Neuronal stem cell (in vitro differentiated cells): ENCODE data around the gene CDC26.

ENCODE experiments used
- DNase-seq: peaks from one replicate; pipeline ENCODE4 v3.0.0-alpha.2; 2013; ENCODE audit warnings: low spot score
- H2AFZ ChIP-seq: one replicate; pipeline ENCODE4 v1.6.1; 2013; ENCODE audit warnings: mild to moderate bottlenecking, low read length, inconsistent platforms
- H2AK5ac ChIP-seq: 2 replicates; pipeline ENCODE4 v1.6.1; 2013; ENCODE audit warnings: low read depth, mild to moderate bottlenecking, inconsistent platforms, low read length, moderate library complexity, mixed read lengths
- H2BK120ac ChIP-seq: 2 replicates; pipeline ENCODE4 v1.6.1; 2013; ENCODE audit warnings: low read depth, mild to moderate bottlenecking, inconsistent platforms, low read length, moderate library complexity, mixed read lengths
- H2BK12ac ChIP-seq: one replicate; pipeline ENCODE4 v1.6.1; 2013; ENCODE audit warnings: low read length, inconsistent platforms
- H2BK15ac ChIP-seq: 2 replicates; pipeline ENCODE4 v1.6.1; 2013; ENCODE audit warnings: mild to moderate bottlenecking, low read length, inconsistent platforms, mixed read lengths
- H2BK5ac ChIP-seq: one replicate; pipeline ENCODE4 v1.6.1; 2013; ENCODE audit warnings: inconsistent platforms, mild to moderate bottlenecking, low read length, moderate library complexity
- H3K14ac ChIP-seq: one replicate; pipeline ENCODE4 v1.6.1; 2013; ENCODE audit warnings: low read length, inconsistent platforms
- H3K18ac ChIP-seq: 2 replicates; pipeline ENCODE4 v1.6.1; 2013; ENCODE audit warnings: low read length, inconsistent platforms
- H3K23ac ChIP-seq: 2 replicates; pipeline ENCODE4 v1.6.1; 2013; ENCODE audit warnings: low read depth, mild to moderate bottlenecking, mixed read lengths, low read length, inconsistent platforms; ENCODE audit not compliant: poor library complexity
- H3K27ac ChIP-seq: replicated peaks from 3 replicates; pipeline ENCODE4 v1.5.1; 2013; ENCODE audit warnings: low read length, inconsistent platforms
- H3K27me3 ChIP-seq, 3 experiments: 2 replicates each; pipeline ENCODE4 v1.6.1; 2013; ENCODE audit warnings: low read length in 3 of 3, mild to moderate bottlenecking in 2 of 3, inconsistent platforms in 1 of 3, low read depth in 1 of 3, mixed read lengths in 1 of 3, moderate library complexity in 1 of 3; ENCODE audit not compliant: control insufficient read depth in 3 of 3, insufficient read depth in 3 of 3
- H3K36me3 ChIP-seq, 2 donors: replicated peaks in 1 of 2; 2 replicates each; pipeline ENCODE4 v1.6.1; 2013; ENCODE audit warnings: low read length in 2 of 2; ENCODE audit not compliant: control insufficient read depth in 2 of 2, insufficient read depth in 2 of 2
- H3K4ac ChIP-seq: 2 replicates; pipeline ENCODE4 v1.6.1; 2013; ENCODE audit warnings: inconsistent platforms, mild to moderate bottlenecking, low read length, moderate library complexity
- H3K4me1 ChIP-seq, 2 donors: 1 replicate in 1 of 2; 2 replicates in 1 of 2; pipeline ENCODE4 v1.6.1; 2013; ENCODE audit warnings: low read length in 2 of 2, low read depth in 1 of 2; ENCODE audit not compliant: control insufficient read depth in 2 of 2, insufficient read depth in 1 of 2
- H3K4me2 ChIP-seq: one replicate; pipeline ENCODE4 v1.6.1; 2013; ENCODE audit warnings: mild to moderate bottlenecking, low read length, inconsistent platforms; ENCODE audit not compliant: insufficient read depth, poor library complexity, severe bottlenecking
- H3K4me3 ChIP-seq, 2 donors: 2 replicates each; pipeline ENCODE4 v1.5.1; 2013; ENCODE audit warnings: low read length in 2 of 2, mild to moderate bottlenecking in 2 of 2, inconsistent platforms in 1 of 2, moderate library complexity in 1 of 2
- H3K79me1 ChIP-seq: one replicate; pipeline ENCODE4 v1.6.1; 2013; ENCODE audit warnings: low read depth, mild to moderate bottlenecking, inconsistent platforms, low read length, moderate library complexity
- H3K9ac ChIP-seq: one replicate; pipeline ENCODE4 v1.6.1; 2013; ENCODE audit warnings: mild to moderate bottlenecking, low read depth, low read length, inconsistent platforms; ENCODE audit not compliant: poor library complexity
- H3K9me3 ChIP-seq, 2 donors: replicated peaks in 1 of 2; 2 replicates each; pipeline versions ENCODE3 to v1.6.1; 2013; ENCODE audit warnings: low read length in 2 of 2, mild to moderate bottlenecking in 2 of 2, inconsistent platforms in 1 of 2, low read depth in 1 of 2, mixed read lengths in 1 of 2, moderate library complexity in 1 of 2; ENCODE audit not compliant: control insufficient read depth in 2 of 2, insufficient read depth in 1 of 2
- H4K8ac ChIP-seq: one replicate; pipeline ENCODE4 v1.6.1; 2013; ENCODE audit warnings: low read depth, mild to moderate bottlenecking, inconsistent platforms, low read length, moderate library complexity
- H4K91ac ChIP-seq: one replicate; pipeline ENCODE4 v1.6.1; 2013; ENCODE audit warnings: low read length, low read depth, mild to moderate bottlenecking, inconsistent platforms; ENCODE audit not compliant: poor library complexity
- WGBS, 2 donors: extraction: QIAGEN DNeasy Blood & Tissue Kit; methylation state at CpG; one replicate each; pipeline ENCODE4 v1.1.7; 2013; ENCODE audit warnings: missing lambda C conversion rate in 2 of 2, mixed read lengths in 1 of 2; ENCODE audit not compliant: insufficient read length in 2 of 2, insufficient replicate concordance in 1 of 2; ENCODE audit errors: extremely low coverage in 2 of 2; 5-methylcytosine and 5-hydroxymethylcytosine counted together

Gene CDC26

GRCh38 chr9:113293285-113293878, 18.0 kb upstream of the CDC26 start:
- no peak overlapping the region for H3K9ac ChIP-seq

GRCh38 chr9:113290052-113290607, 14.8 kb upstream of the CDC26 start:
- H3K23ac ChIP-seq: no peak overlapping the region
- no peak overlapping the region for H2BK5ac ChIP-seq
- H4K8ac ChIP-seq: no peak overlapping the region
- H2AK5ac ChIP-seq: no peak overlapping the region
- H2AFZ ChIP-seq: no peak overlapping the region
- no peak overlapping the region for H4K91ac ChIP-seq
- H2BK15ac ChIP-seq: no peak overlapping the region
- H2BK120ac ChIP-seq: no peak overlapping the region
- no peaks in the 10 kb centered on the region for H3K9me3 ChIP-seq
- H3K27me3 ChIP-seq: no peaks in the 10 kb centered on the region
- H3K27ac ChIP-seq: no peak overlapping the region
- no peak for DNase-seq
- no peak overlapping the region for H3K18ac ChIP-seq
- no peak overlapping the region for H3K9ac ChIP-seq
- no CpG with 5 or more reads among the region's 6 CpGs for WGBS, 2 donors
- no peak overlapping the region for H2BK12ac ChIP-seq
- H3K14ac ChIP-seq: no peak overlapping the region
- H3K4me2 ChIP-seq: no peak overlapping the region
- no peaks in the 10 kb centered on the region for H3K4me1 ChIP-seq
- H3K4me3 ChIP-seq: no peak overlapping the region
- H3K36me3 ChIP-seq: peaks cover 40 to 88% of the 10 kb centered on the region in 2 donors
- H3K79me1 ChIP-seq: no peaks in the 10 kb centered on the region
- no peak overlapping the region for H3K4ac ChIP-seq

More at GRCh38 chr9:113293285-113293878, 18.0 kb upstream of the CDC26 start:
- H3K9me3 ChIP-seq: no peaks in the 10 kb centered on the region
- no peaks in the 10 kb centered on the region for H3K4me1 ChIP-seq
- H2AFZ ChIP-seq: no peak overlapping the region
- no peak overlapping the region for H2AK5ac ChIP-seq
- H3K4me2 ChIP-seq: no peak overlapping the region
- H3K4me3 ChIP-seq: no peak overlapping the region
- no peak overlapping the region for H4K8ac ChIP-seq
- H3K23ac ChIP-seq: no peak overlapping the region
- no peaks in the 10 kb centered on the region for H3K79me1 ChIP-seq
- no peak overlapping the region for H2BK15ac ChIP-seq
- no CpG with 5 or more reads among the region's 7 CpGs for WGBS, 2 donors
- no peak overlapping the region for H2BK12ac ChIP-seq
- no peak for DNase-seq
- no peak overlapping the region for H2BK120ac ChIP-seq
- no peak overlapping the region for H3K14ac ChIP-seq
- H3K4ac ChIP-seq: no peak overlapping the region
- no peak overlapping the region for H3K27ac ChIP-seq
- no peak overlapping the region for H4K91ac ChIP-seq
- no peak overlapping the region for H3K18ac ChIP-seq
- H2BK5ac ChIP-seq: no peak overlapping the region
- no peaks in the 10 kb centered on the region for H3K27me3 ChIP-seq
- peaks cover 26 to 60% of the 10 kb centered on the region in 2 donors for H3K36me3 ChIP-seq

- H4K8ac ChIP-seq: no peak overlapping the region
- H2BK15ac ChIP-seq: no peak overlapping the region
- H3K79me1 ChIP-seq: no peaks in the 10 kb centered on the region
- no peak overlapping the region for H2AFZ ChIP-seq
- no peak overlapping the region for H3K27ac ChIP-seq
- no peaks in the 10 kb centered on the region for H3K9me3 ChIP-seq
- H3K18ac ChIP-seq: no peak overlapping the region
- DNase-seq: no peak
- H3K4ac ChIP-seq: no peak overlapping the region
- H2AK5ac ChIP-seq: no peak overlapping the region
- no peak overlapping the region for H4K91ac ChIP-seq
- H2BK120ac ChIP-seq: no peak overlapping the region
- H3K14ac ChIP-seq: no peak overlapping the region
- peaks cover 47 to 96% of the 10 kb centered on the region in 2 donors for H3K36me3 ChIP-seq
- H2BK12ac ChIP-seq: no peak overlapping the region
- H3K4me3 ChIP-seq: no peak overlapping the region
- no peak overlapping the region for H3K23ac ChIP-seq
- no peaks in the 10 kb centered on the region for H3K4me1 ChIP-seq
- no peaks in the 10 kb centered on the region for H3K27me3 ChIP-seq
- no peak overlapping the region for H3K4me2 ChIP-seq
- WGBS, 2 donors: no CpG with 5 or more reads among the region's 2 CpGs
- H2BK5ac ChIP-seq: no peak overlapping the region
- H3K9ac ChIP-seq: no peak overlapping the region
Measured at GRCh38 chr9:113289091-113289490, 13.7 kb upstream of the CDC26 start.

GRCh38 chr9:113281356-113281755, 6.0 kb upstream of the CDC26 start:
- Histone ChIP-seq H3K14ac (no peak overlapping the region), H2BK12ac (no peak overlapping the region), H4K91ac (no peak overlapping the region), H3K4me1 (peaks cover 1 to 2% of the 10 kb centered on the region in 2 donors), H3K4me3 (no peak overlapping the region), H2AK5ac (no peak overlapping the region), H3K27ac (no peak overlapping the region), H3K27me3 (no peaks in the 10 kb centered on the region), H3K9ac (no peak overlapping the region), H2BK5ac (no peak overlapping the region), H2BK120ac (no peak overlapping the region), H3K4me2 (no peak overlapping the region), H3K4ac (no peak overlapping the region), H2BK15ac (no peak overlapping the region), H3K9me3 (no peaks in the 10 kb centered on the region), H3K36me3 (peaks cover 48 to 94% of the 10 kb centered on the region in 2 donors), H2AFZ (no peak overlapping the region), H4K8ac (no peak overlapping the region), H3K23ac (no peak overlapping the region), H3K18ac (no peak overlapping the region), H3K79me1 (no peaks in the 10 kb centered on the region)
- DNase-seq: no peak
- no CpG with 5 or more reads among the region's 4 CpGs for WGBS, 2 donors
